K562 (cell line): ENCODE results near the gene METTL8. TPM values are rescaled to one million over a fixed set of nuclear protein-coding genes. Genes with fewer than 3 reads are reported as not detected.

Experiments
- ARHGAP35 ChIP-seq: fragments of 450-650 bp; IDR thresholded peaks from 2 replicates; pipeline ENCODE4 v1.6.1; 2018; ENCODE audit not compliant: partially characterized antibody
- BCL6 ChIP-seq: fragments of 250-450 bp; sonication (Bioruptor Pico); IDR thresholded peaks from 2 replicates; pipeline ENCODE4 v1.4.0; 2020
- E2F3 ChIP-seq: fragments of 250-450 bp; sonication (Bioruptor Pico); IDR thresholded peaks from 2 replicates; pipeline ENCODE4 v1.4.0; 2020; ENCODE audit warnings: mild to moderate bottlenecking
- EGR1 ChIP-seq: fragments of 450-650 bp; conservative IDR thresholded peaks from 2 replicates; pipeline ENCODE4 v1.6.1; 2017; ENCODE audit warnings: mild to moderate bottlenecking
- ELF4 ChIP-seq: fragments of 450-650 bp; formaldehyde crosslinking; IDR thresholded peaks from 2 replicates; pipeline ENCODE4 v1.4.0; 2022; ENCODE audit warnings: missing genetic modification characterization
- ETS2 ChIP-seq: IDR thresholded peaks from 2 replicates; pipeline ENCODE4 v1.6.1; 2016; ENCODE audit warnings: borderline replicate concordance, missing genetic modification characterization, mild to moderate bottlenecking, moderate library complexity, missing compliant biosample characterization; ENCODE audit not compliant: poor library complexity, severe bottlenecking
- FUS ChIP-seq: fragments of 200-400 bp; formaldehyde crosslinking; optimal IDR thresholded peaks from 2 replicates; pipeline ENCODE3; 2017; ENCODE audit warnings: low read depth, low read length
- GATAD2B ChIP-seq: fragments of 450-650 bp; IDR thresholded peaks from 2 replicates; pipeline ENCODE4 v1.6.1; 2017; ENCODE audit warnings: mild to moderate bottlenecking, borderline replicate concordance
- GMEB1 ChIP-seq: fragments of 250-450 bp; sonication (Bioruptor Pico); IDR thresholded peaks from 2 replicates; pipeline ENCODE4 v1.4.0; 2020; ENCODE audit warnings: mild to moderate bottlenecking
- HMBOX1 ChIP-seq: sonication (generic); IDR thresholded peaks from 2 replicates; pipeline ENCODE4 v1.6.1; 2016
- LARP7 ChIP-seq: fragments of 450-650 bp; IDR thresholded peaks from 2 replicates; pipeline ENCODE4 v1.6.1; 2016
- POLR2AphosphoS5 ChIP-seq: IDR thresholded peaks from 2 replicates; pipeline ENCODE4 v1.6.1; 2011; ENCODE audit warnings: mild to moderate bottlenecking, low read depth, low read length, moderate library complexity; ENCODE audit not compliant: control insufficient read depth, insufficient read depth
- POLR2H ChIP-seq: IDR thresholded peaks from 2 replicates; pipeline ENCODE4 v1.6.1; 2016; ENCODE audit warnings: missing genetic modification characterization, low read depth, mild to moderate bottlenecking, control low read depth, missing compliant biosample characterization, moderate library complexity
- RAD51 ChIP-seq: fragments of 450-650 bp; IDR thresholded peaks from 2 replicates; pipeline ENCODE4 v1.7.1; 2016; ENCODE audit warnings: low read depth, mild to moderate bottlenecking, borderline replicate concordance
- SAP30 ChIP-seq: fragments of 200-600 bp; sonication (generic); IDR thresholded peaks from 2 replicates; pipeline ENCODE4 v1.6.1; 2012; ENCODE audit warnings: borderline replicate concordance, low read depth, mild to moderate bottlenecking, moderate library complexity, low read length, control low read depth, inconsistent platforms; ENCODE audit not compliant: insufficient read depth, poor library complexity, severe bottlenecking
- SIN3A ChIP-seq, 2 experiments: fragments of 150-350 bp in 1 of 2; IDR thresholded peaks; 2 replicates each; pipeline ENCODE4 v1.6.1; 2011 to 2016; ENCODE audit warnings: borderline replicate concordance in 2 of 2, low read depth in 2 of 2, low read length in 2 of 2, mild to moderate bottlenecking in 2 of 2, moderate library complexity in 2 of 2; ENCODE audit not compliant: control insufficient read depth in 1 of 2
- SLC30A9 ChIP-seq: fragments of 250-450 bp; sonication (Bioruptor Pico); IDR thresholded peaks from 2 replicates; pipeline ENCODE4 v1.8.0; 2022; ENCODE audit warnings: mild to moderate bottlenecking, moderate library complexity
- SMAD1 ChIP-seq: fragments of 150-350 bp; IDR thresholded peaks from 2 replicates; pipeline ENCODE4 v1.6.1; 2014; ENCODE audit warnings: low read length, low read depth; ENCODE audit not compliant: partially characterized antibody
- SMAD3 ChIP-seq: fragments of 450-650 bp; formaldehyde crosslinking; conservative IDR thresholded peaks from 2 replicates; pipeline ENCODE4 v1.4.0; 2020; ENCODE audit warnings: mild to moderate bottlenecking
- TCF15 ChIP-seq: fragments of 250-450 bp; sonication (Bioruptor Pico); IDR thresholded peaks from 2 replicates; pipeline ENCODE4 v1.8.0; 2022; ENCODE audit warnings: moderate library complexity, mild to moderate bottlenecking, inconsistent platforms
- ZC3H11A ChIP-seq: IDR thresholded peaks from 2 replicates; pipeline ENCODE4 v1.6.1; 2012; ENCODE audit warnings: low read depth, low read length, improper control_type of control experiment
- ZKSCAN8 ChIP-seq: fragments of 200-800 bp; sonication (Bioruptor generic); IDR thresholded peaks from 2 replicates; pipeline ENCODE4 v1.6.1; 2016; ENCODE audit warnings: missing genetic modification characterization, missing compliant biosample characterization
- ZNF277 ChIP-seq: fragments of 250-450 bp; sonication (Bioruptor Pico); IDR thresholded peaks from 2 replicates; pipeline ENCODE4 v1.8.0; 2022; ENCODE audit warnings: inconsistent platforms, mild to moderate bottlenecking, moderate library complexity, borderline replicate concordance
- polyA plus RNA-seq, 8 experiments: library from polyadenylated mRNA; depleted of rRNA in 4 of 8; stranded (reverse) in 5 of 8; unstranded in 3 of 8; fragments of >200 nt; fragmentation: Nextera tagmentation in 2 of 8; fragmentation: Illumina TruSeq in 1 of 8; extraction: Ambion mirVana in 2 of 8; extraction: Trizol in 1 of 8; gene quantifications; 2 replicates each; pipeline versions ENCODE4 v1.2.1 to v1.2.3, GENCODE V29; 2011 to 2014; ENCODE audit warnings: inconsistent platforms in 1 of 8, missing spikeins in 1 of 8
- total RNA-seq, 7 experiments: library from RNA; depleted of rRNA in 6 of 7; stranded (reverse); fragments of >200 nt in 6 of 7; fragmentation: Illumina TruSeq in 2 of 7; extraction: Trizol in 2 of 7; gene quantifications; 2 replicates each; pipeline versions ENCODE4 v1.2.1 to v1.2.3, GENCODE V29; 2011 to 2021; ENCODE audit warnings: low replicate concordance in 1 of 7

Gene METTL8
- total and polyA plus RNA-seq, 9 of the 15 experiments (the other 6 are each of a cell fraction or from before 2014, with no cell fraction given), result 12.9 to 52.6 (median 33.7) TPM

- TF ChIP-seq GMEB1 (CRISPR knock-in tag) (peak; percentile 76), SMAD1 (peak; percentile 12), FUS (peak; percentile 59), ARHGAP35 (no peak), ETS2 (tag) (no peak), HMBOX1 (no peak), POLR2AphosphoS5 (peak; percentile 54; the same call in 1 of the 2 replicates), GATAD2B (peak; percentile 83; the same call in 1 of the 2 replicates), POLR2H (tag) (peak; percentile 69), SAP30 (peak; percentile 81), ZKSCAN8 (CRISPR knock-in tag) (no peak), EGR1 (peak; percentile 77), SLC30A9 (CRISPR knock-in tag) (no peak), TCF15 (CRISPR knock-in tag) (0 out of 2 replicates have a peak, but pooled peaks have one; percentile 49), E2F3 (CRISPR knock-in tag) (peak; percentile 84; the same call in 1 of the 2 replicates), SIN3A (IDR thresholded peaks at IDR 0.05; ENCODE audit: borderline replicate concordance in 2 of 2, control insufficient read depth in 1 of 2, low read depth in 2 of 2, low read length in 2 of 2) (peak; percentile 64 to 77; a peak in 1 of 4 replicates), BCL6 (CRISPR knock-in tag) (no peak), ZNF277 (CRISPR knock-in tag) (no peak), ZC3H11A (peak; percentile 54; the same call in 1 of the 2 replicates), LARP7 (peak; percentile 56; the same call in 1 of the 2 replicates), RAD51 (0 out of 2 replicates have a peak, but pooled peaks have one; percentile 11), ELF4 (CRISPR knock-in tag) (peak; percentile 81), SMAD3 (peak; percentile 78; the same call in 1 of the 2 replicates)
Observed at GRCh38 chr2:171434013-171434989, 511 bp upstream of the METTL8 start, which contains the start of gene DCAF17 (continued).
